ENCODE measurements around the gene CD247.

Gene CD247

GRCh38 chr1:167457936-167458584 is 60.3 kb downstream of the CD247 start:
- DNase-seq = no peak

GRCh38 chr1:167456926-167457325 is 61.4 kb downstream of the CD247 start:
- DNase-seq = no peak

GRCh38 chr1:167456524-167456923 is 61.8 kb downstream of the CD247 start:
- no peak for DNase-seq

GRCh38 chr1:167455786-167456446 is 62.4 kb downstream of the CD247 start:
- DNase-seq = no peak

- DNase-seq = peak; percentile 81
These were observed 63.2 kb downstream of the CD247 start for GRCh38 chr1:167454894-167455785.

GRCh38 chr1:167454304-167454893 is 63.9 kb downstream of the CD247 start:
- no peak for DNase-seq

- no peak for DNase-seq
These were observed 65.2 kb downstream of the CD247 start for GRCh38 chr1:167453123-167453522.

- no peak for DNase-seq
These were observed 65.8 kb downstream of the CD247 start for GRCh38 chr1:167452483-167452882.

GRCh38 chr1:167450843-167451242 is 67.5 kb downstream of the CD247 start:
- DNase-seq = no peak

GRCh38 chr1:167447521-167448136 is 70.7 kb downstream of the CD247 start:
- peak; percentile 61 for DNase-seq

- no peak for DNase-seq
These were observed 71.4 kb downstream of the CD247 start for GRCh38 chr1:167446966-167447365.

GRCh38 chr1:167443757-167444156 is 74.6 kb downstream of the CD247 start:
- DNase-seq = no peak

- DNase-seq = no peak
These were observed 75.3 kb downstream of the CD247 start for GRCh38 chr1:167442854-167443565.

- DNase-seq = peak; percentile 88
These were observed 76.0 kb downstream of the CD247 start for GRCh38 chr1:167442142-167442848.

GRCh38 chr1:167441222-167441621 is 77.1 kb downstream of the CD247 start:
- no peak for DNase-seq

- no peak for DNase-seq
These were observed 77.6 kb downstream of the CD247 start for GRCh38 chr1:167440776-167441175.

- DNase-seq = no peak
These were observed 78.0 kb downstream of the CD247 start for GRCh38 chr1:167440345-167440744.

- DNase-seq = no peak
These were observed 78.9 kb downstream of the CD247 start for GRCh38 chr1:167439301-167439988.

- DNase-seq = peak; percentile 56
These were observed 79.9 kb downstream of the CD247 start for GRCh38 chr1:167438171-167439138.

GRCh38 chr1:167435484-167435883 is 82.8 kb downstream of the CD247 start:
- no peak for DNase-seq
